Neural cell (in vitro differentiated cells): Measurements from ENCODE around the gene C11orf86. TPM values are rescaled to one million over a fixed set of nuclear protein-coding genes. Genes with fewer than 3 reads are reported as not detected.

Experiments used
- H2AFZ ChIP-seq: fragments of 200-600, 300-800 bp; sonication (generic), shearing (Covaris generic); 2 replicates; pipeline ENCODE4 v1.6.0; 2014; ENCODE audit warnings: low read depth, mild to moderate bottlenecking, antibody characterized with exemption, low read length, moderate library complexity
- H3F3A ChIP-seq: fragments of 200-600 bp; shearing (Covaris generic); 2 replicates; pipeline ENCODE4 v1.6.1; 2016; ENCODE audit warnings: mild to moderate bottlenecking, moderate library complexity, mixed read lengths, antibody characterized with exemption, low read length; ENCODE audit not compliant: insufficient read depth, poor library complexity, severe bottlenecking
- H3K27ac ChIP-seq: fragments of 200-600, 300-800 bp; sonication (generic), shearing (Covaris generic); 2 replicates; pipeline ENCODE4 v1.5.1; 2014; ENCODE audit warnings: mild to moderate bottlenecking, low read length, moderate library complexity
- H3K27me3 ChIP-seq: fragments of 300-800, 200-600 bp; sonication (generic), shearing (Covaris generic); 2 replicates; pipeline ENCODE4 v1.6.0; 2014; ENCODE audit warnings: mild to moderate bottlenecking, low read depth, low read length, moderate library complexity; ENCODE audit not compliant: insufficient read depth
- H3K36me3 ChIP-seq: fragments of 300-800, 200-600 bp; sonication (generic), shearing (Covaris generic); 2 replicates; pipeline ENCODE4 v1.5.1; 2014; ENCODE audit warnings: mild to moderate bottlenecking, antibody characterized with exemption, low read length, moderate library complexity; ENCODE audit not compliant: insufficient read depth
- H3K4me2 ChIP-seq: fragments of 300-800, 200-600 bp; sonication (generic), shearing (Covaris generic); 2 replicates; pipeline ENCODE4 v1.6.0; 2014; ENCODE audit warnings: mild to moderate bottlenecking, low read length
- H3K4me3 ChIP-seq: fragments of 300-800, 200-600 bp; sonication (generic), shearing (Covaris generic); 2 replicates; pipeline ENCODE4 v1.5.1; 2014; ENCODE audit warnings: mild to moderate bottlenecking, low read length, moderate library complexity
- H3K79me2 ChIP-seq: fragments of 200-600 bp; shearing (Covaris generic); replicated peaks from 2 replicates; pipeline ENCODE4 v1.6.0; 2014; ENCODE audit warnings: mild to moderate bottlenecking, low read length, moderate library complexity; ENCODE audit not compliant: insufficient read depth
- H3K9ac ChIP-seq: fragments of 300-800, 200-600 bp; sonication (generic), shearing (Covaris generic); 2 replicates; pipeline ENCODE4 v1.6.1; 2016; ENCODE audit warnings: mild to moderate bottlenecking, low read length, mixed read lengths
- H3K9me2 ChIP-seq: fragments of 200-600 bp; shearing (Covaris generic); 2 replicates; pipeline ENCODE4 v1.6.1; 2016; ENCODE audit warnings: mild to moderate bottlenecking, low read length, mixed read lengths; ENCODE audit not compliant: insufficient read depth
- H3K9me3 ChIP-seq: fragments of 200-600, 300-800 bp; sonication (generic), shearing (Covaris generic); 2 replicates; pipeline ENCODE4 v1.6.1; 2016; ENCODE audit warnings: mild to moderate bottlenecking, mixed run types, low read length, moderate library complexity, mixed read lengths
- H4K20me1 ChIP-seq: fragments of 200-600 bp; shearing (Covaris generic); 2 replicates; pipeline ENCODE4 v1.6.1; 2016; ENCODE audit warnings: mild to moderate bottlenecking, mixed run types; ENCODE audit not compliant: insufficient read depth
- EP300 ChIP-seq: fragments of 450-650 bp; conservative IDR thresholded peaks from 2 replicates; pipeline ENCODE4 v1.6.1; 2014; ENCODE audit warnings: antibody characterized with exemption, mild to moderate bottlenecking, moderate library complexity; ENCODE audit not compliant: poor library complexity, severe bottlenecking
- EZH2 ChIP-seq: fragments of 200-600, 300-800 bp; shearing (Covaris generic), sonication (generic); IDR thresholded peaks from 2 replicates; pipeline ENCODE4 v1.6.1; 2014; ENCODE audit warnings: antibody characterized with exemption, low read length, borderline replicate concordance, mild to moderate bottlenecking; ENCODE audit not compliant: insufficient read depth, poor library complexity, severe bottlenecking
- MXI1 ChIP-seq: fragments of 450-650 bp; conservative IDR thresholded peaks from 2 replicates; pipeline ENCODE4 v1.6.1; 2014; ENCODE audit warnings: antibody characterized with exemption, mild to moderate bottlenecking; ENCODE audit not compliant: poor library complexity, severe bottlenecking
- POLR2AphosphoS5 ChIP-seq: IDR thresholded peaks from 2 replicates; pipeline ENCODE4 v1.6.1; 2012
- RAD21 ChIP-seq: fragments of 450-650 bp; conservative IDR thresholded peaks from 2 replicates; pipeline ENCODE4 v1.6.1; 2014; ENCODE audit warnings: antibody characterized with exemption, mild to moderate bottlenecking, moderate library complexity
- SMC3 ChIP-seq: fragments of 450-650 bp; conservative IDR thresholded peaks from 2 replicates; pipeline ENCODE4 v1.6.1; 2014; ENCODE audit warnings: antibody characterized with exemption, mild to moderate bottlenecking, moderate library complexity; ENCODE audit not compliant: poor library complexity
- TAF1 ChIP-seq: IDR thresholded peaks from 2 replicates; pipeline ENCODE4 v1.6.1; 2012; ENCODE audit warnings: low read depth
- polyA minus RNA-seq: library from RNA; depleted of rRNA, polyadenylated mRNA; stranded (reverse); fragments of >200 nt; gene quantifications from 2 replicates; pipeline ENCODE4 v1.2.3, GENCODE V29; 2014
- polyA plus RNA-seq: library from polyadenylated mRNA; depleted of rRNA; stranded (reverse); fragments of >200 nt; gene quantifications from 2 replicates; pipeline ENCODE4 v1.2.3, GENCODE V29; 2014
- TF ChIP-seq, protein P1 (sequence below): IDR thresholded peaks from 2 replicates; pipeline ENCODE4 v1.6.1; 2012; ENCODE audit warnings: borderline replicate concordance
- TF ChIP-seq, protein P2 (sequence below): fragments of 450-650 bp; IDR thresholded peaks from 2 replicates; pipeline ENCODE4 v1.5.1; 2014; ENCODE audit warnings: antibody characterized with exemption, mild to moderate bottlenecking, moderate library complexity; ENCODE audit not compliant: poor library complexity, severe bottlenecking

Gene C11orf86, protein sequence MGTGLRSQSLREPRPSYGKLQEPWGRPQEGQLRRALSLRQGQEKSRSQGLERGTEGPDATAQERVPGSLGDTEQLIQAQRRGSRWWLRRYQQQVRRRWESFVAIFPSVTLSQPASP
- polyA plus RNA-seq (not detected in 2 replicates), polyA minus RNA-seq (not detected in 2 replicates)

DNA sequence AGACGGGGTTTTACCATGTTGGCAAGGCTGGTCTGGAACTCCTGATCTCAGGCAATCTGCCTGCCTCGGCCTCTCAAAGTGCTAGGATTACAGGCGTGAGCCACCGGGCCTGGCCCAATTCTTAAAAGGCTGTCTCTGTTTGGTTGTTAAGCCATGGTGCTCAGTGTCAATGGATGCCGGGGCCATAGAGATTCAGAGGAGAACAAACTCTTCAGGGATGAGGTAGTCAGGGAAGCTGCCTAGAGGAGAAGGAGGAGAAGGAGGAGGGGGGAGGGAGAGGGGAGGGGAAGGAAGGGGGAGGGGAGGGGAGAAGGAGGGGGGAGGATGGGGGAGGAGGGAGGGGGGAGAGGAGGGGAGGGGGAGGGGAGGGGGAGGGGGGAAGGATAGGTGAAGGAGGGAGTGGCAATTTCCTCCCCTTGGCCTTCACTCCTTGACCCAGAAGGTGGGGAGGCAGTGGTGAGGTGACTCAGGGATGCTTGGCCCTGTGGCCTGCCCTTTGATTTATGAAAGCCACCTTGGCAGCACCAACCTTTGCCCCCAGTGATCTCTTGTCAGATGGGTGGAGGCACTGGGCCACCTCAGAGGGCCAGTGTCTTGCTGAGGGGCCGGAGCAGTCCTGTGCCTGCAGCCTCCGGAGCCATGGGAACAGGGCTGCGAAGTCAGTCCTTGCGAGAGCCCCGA lies at the start of gene C11orf86:
Gene C11orf86, plus strand, starts transcription at position 581 of the 681 bp plus-strand sequence. Its CDS starts 59 bp downstream, at position 640.
- Histone ChIP-seq H3K79me2 (no peaks in the 10 kb centered on the region), H3K9ac (no peak within 1 kb of the TSS), H2AFZ (no peak within 1 kb of the TSS), H3K9me3 (no peaks in the 10 kb centered on the region), H3K27ac (no peak within 1 kb of the TSS), H3K4me3 (no peak within 1 kb of the TSS), H3F3A (no peaks in the 10 kb centered on the region), H3K36me3 (no peaks in the 10 kb centered on the region), H3K27me3 (no peaks in the 10 kb centered on the region), H3K4me2 (no peak within 1 kb of the TSS), H4K20me1 (no peaks in the 10 kb centered on the region), H3K9me2 (no peaks in the 10 kb centered on the region)
- TF ChIP-seq RAD21 (no peak), POLR2AphosphoS5 (no peak), SMC3 (no peak), TAF1 (no peak), EZH2 (no peak)
- TF ChIP-seq, protein P1, sequence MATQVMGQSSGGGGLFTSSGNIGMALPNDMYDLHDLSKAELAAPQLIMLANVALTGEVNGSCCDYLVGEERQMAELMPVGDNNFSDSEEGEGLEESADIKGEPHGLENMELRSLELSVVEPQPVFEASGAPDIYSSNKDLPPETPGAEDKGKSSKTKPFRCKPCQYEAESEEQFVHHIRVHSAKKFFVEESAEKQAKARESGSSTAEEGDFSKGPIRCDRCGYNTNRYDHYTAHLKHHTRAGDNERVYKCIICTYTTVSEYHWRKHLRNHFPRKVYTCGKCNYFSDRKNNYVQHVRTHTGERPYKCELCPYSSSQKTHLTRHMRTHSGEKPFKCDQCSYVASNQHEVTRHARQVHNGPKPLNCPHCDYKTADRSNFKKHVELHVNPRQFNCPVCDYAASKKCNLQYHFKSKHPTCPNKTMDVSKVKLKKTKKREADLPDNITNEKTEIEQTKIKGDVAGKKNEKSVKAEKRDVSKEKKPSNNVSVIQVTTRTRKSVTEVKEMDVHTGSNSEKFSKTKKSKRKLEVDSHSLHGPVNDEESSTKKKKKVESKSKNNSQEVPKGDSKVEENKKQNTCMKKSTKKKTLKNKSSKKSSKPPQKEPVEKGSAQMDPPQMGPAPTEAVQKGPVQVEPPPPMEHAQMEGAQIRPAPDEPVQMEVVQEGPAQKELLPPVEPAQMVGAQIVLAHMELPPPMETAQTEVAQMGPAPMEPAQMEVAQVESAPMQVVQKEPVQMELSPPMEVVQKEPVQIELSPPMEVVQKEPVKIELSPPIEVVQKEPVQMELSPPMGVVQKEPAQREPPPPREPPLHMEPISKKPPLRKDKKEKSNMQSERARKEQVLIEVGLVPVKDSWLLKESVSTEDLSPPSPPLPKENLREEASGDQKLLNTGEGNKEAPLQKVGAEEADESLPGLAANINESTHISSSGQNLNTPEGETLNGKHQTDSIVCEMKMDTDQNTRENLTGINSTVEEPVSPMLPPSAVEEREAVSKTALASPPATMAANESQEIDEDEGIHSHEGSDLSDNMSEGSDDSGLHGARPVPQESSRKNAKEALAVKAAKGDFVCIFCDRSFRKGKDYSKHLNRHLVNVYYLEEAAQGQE: no peak
- TF ChIP-seq, protein P2, sequence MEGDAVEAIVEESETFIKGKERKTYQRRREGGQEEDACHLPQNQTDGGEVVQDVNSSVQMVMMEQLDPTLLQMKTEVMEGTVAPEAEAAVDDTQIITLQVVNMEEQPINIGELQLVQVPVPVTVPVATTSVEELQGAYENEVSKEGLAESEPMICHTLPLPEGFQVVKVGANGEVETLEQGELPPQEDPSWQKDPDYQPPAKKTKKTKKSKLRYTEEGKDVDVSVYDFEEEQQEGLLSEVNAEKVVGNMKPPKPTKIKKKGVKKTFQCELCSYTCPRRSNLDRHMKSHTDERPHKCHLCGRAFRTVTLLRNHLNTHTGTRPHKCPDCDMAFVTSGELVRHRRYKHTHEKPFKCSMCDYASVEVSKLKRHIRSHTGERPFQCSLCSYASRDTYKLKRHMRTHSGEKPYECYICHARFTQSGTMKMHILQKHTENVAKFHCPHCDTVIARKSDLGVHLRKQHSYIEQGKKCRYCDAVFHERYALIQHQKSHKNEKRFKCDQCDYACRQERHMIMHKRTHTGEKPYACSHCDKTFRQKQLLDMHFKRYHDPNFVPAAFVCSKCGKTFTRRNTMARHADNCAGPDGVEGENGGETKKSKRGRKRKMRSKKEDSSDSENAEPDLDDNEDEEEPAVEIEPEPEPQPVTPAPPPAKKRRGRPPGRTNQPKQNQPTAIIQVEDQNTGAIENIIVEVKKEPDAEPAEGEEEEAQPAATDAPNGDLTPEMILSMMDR: no peak

DNA sequence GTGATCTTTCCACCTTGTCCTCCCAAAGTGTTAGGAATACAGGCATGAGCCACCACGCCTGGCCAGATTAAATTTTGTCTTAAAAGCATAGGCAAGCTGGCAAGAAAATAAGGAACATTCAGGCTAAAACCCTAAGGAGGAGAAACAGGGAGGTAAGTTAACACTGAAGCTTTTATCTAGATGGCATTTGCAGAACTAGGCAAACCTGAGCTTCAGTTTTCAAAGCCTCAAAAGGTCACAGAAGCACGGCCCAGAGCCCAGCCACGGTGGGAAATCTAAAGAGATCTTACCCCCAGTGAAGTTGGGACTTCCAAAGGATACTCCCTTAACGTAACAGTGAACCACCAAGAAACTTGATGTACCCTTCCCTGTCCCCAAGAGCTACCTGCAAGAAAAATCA lies 45.4 kb upstream of the C11orf86 start:
- no peaks in the 10 kb centered on the region for H3K36me3 ChIP-seq
- H2AFZ ChIP-seq: no peak overlapping the region
- H3K79me2 ChIP-seq: no peaks in the 10 kb centered on the region
- H3F3A ChIP-seq: no peaks in the 10 kb centered on the region
- H3K4me2 ChIP-seq: no peak overlapping the region
- no peak overlapping the region for H3K27ac ChIP-seq
- H3K9ac ChIP-seq: no peak overlapping the region
- H3K4me3 ChIP-seq: no peak overlapping the region
- TF ChIP-seq SMC3: no peak
- no peak for TF ChIP-seq TAF1
- no peak for TF ChIP-seq RAD21
- TF ChIP-seq MXI1: no peak
- TF ChIP-seq EZH2: no peak
- no peak for TF ChIP-seq POLR2AphosphoS5
- TF ChIP-seq EP300: no peak
- H4K20me1 ChIP-seq: no peaks in the 10 kb centered on the region
- H3K9me2 ChIP-seq: no peaks in the 10 kb centered on the region
- H3K27me3 ChIP-seq: no peaks in the 10 kb centered on the region
- H3K9me3 ChIP-seq: no peaks in the 10 kb centered on the region
